CD4-positive, alpha-beta memory T cell (primary cell): Measurements from ENCODE around the gene ATP9B. TPM values are rescaled to one million over a fixed set of nuclear protein-coding genes. Genes with fewer than 3 reads are reported as not detected.
A peak's percentile ranks its signal among the peaks of the same experiment; 100 is the strongest.

ENCODE experiments used
- CTCF ChIA-PET: fragments of 350-600 bp; sonication (Branson Sonifier 250); formaldehyde crosslinking; loops from one replicate; lab custom pipeline; 2021; ENCODE audit warnings: inconsistent platforms; ENCODE audit not compliant: partially characterized antibody; lab: Charles Lee
- POLR2A ChIA-PET: fragments of 350-600 bp; sonication (Branson Sonifier 250); formaldehyde crosslinking; loops from one replicate; lab custom pipeline; 2021; ENCODE audit not compliant: partially characterized antibody; lab: Charles Lee
- DNase-seq, 5 donors: peaks; one replicate each; pipeline versions ENCODE4 v3.0.0 to v3.0.0-alpha.2; 2020 to 2022; ENCODE audit warnings: mixed read lengths in 1 of 5
- H3K27ac ChIP-seq: one replicate; pipeline ENCODE4 v1.7.0; 2013; ENCODE audit warnings: low read depth, low read length
- H3K27me3 ChIP-seq: 2 replicates; pipeline ENCODE4 v1.7.0; 2013; ENCODE audit warnings: mild to moderate bottlenecking, low read length, moderate library complexity; ENCODE audit not compliant: insufficient read depth
- H3K36me3 ChIP-seq: 2 replicates; pipeline ENCODE4 v1.7.0; 2013; ENCODE audit warnings: mild to moderate bottlenecking, low read length, moderate library complexity; ENCODE audit not compliant: insufficient read depth
- H3K4me1 ChIP-seq: 2 replicates; pipeline ENCODE4 v1.7.0; 2013; ENCODE audit warnings: mild to moderate bottlenecking, low read length, moderate library complexity; ENCODE audit not compliant: insufficient read depth
- H3K4me3 ChIP-seq, 2 donors: one replicate each; pipeline ENCODE4 v1.7.0; 2013; ENCODE audit warnings: low read length in 2 of 2, mild to moderate bottlenecking in 1 of 2
- H3K9me3 ChIP-seq, 2 donors: one replicate each; pipeline ENCODE4 v1.7.0; 2013; ENCODE audit warnings: low read length in 2 of 2, control low read depth in 1 of 2; ENCODE audit not compliant: control insufficient read depth in 1 of 2
- H3K27ac Mint-ChIP-seq, 7 donors: one replicate each; pipeline ENCODE4 v1.8.0; 2020 to 2021; ENCODE audit warnings: mixed read lengths in 7 of 7, mild to moderate bottlenecking in 6 of 7, inconsistent platforms in 3 of 7, moderate library complexity in 3 of 7
- H3K27me3 Mint-ChIP-seq, 2 donors: one replicate each; pipeline ENCODE4 v1.8.0; 2020 to 2021; ENCODE audit warnings: mixed read lengths in 2 of 2
- H3K36me3 Mint-ChIP-seq, 2 donors: one replicate each; pipeline ENCODE4 v1.8.0; 2020 to 2021; ENCODE audit warnings: mixed read lengths in 2 of 2, inconsistent platforms in 1 of 2, mild to moderate bottlenecking in 1 of 2
- H3K4me1 Mint-ChIP-seq, 4 donors: one replicate each; pipeline ENCODE4 v1.8.0; 2020 to 2021; ENCODE audit warnings: mixed read lengths in 4 of 4, mild to moderate bottlenecking in 1 of 4
- H3K4me3 Mint-ChIP-seq, 8 donors: one replicate each; pipeline ENCODE4 v1.8.0; 2020 to 2021; ENCODE audit warnings: mixed read lengths in 8 of 8, mild to moderate bottlenecking in 7 of 8, moderate library complexity in 6 of 8, inconsistent platforms in 3 of 8
- H3K9me3 Mint-ChIP-seq, 8 donors: one replicate each; pipeline ENCODE4 v1.8.0; 2020 to 2021; ENCODE audit warnings: mixed read lengths in 8 of 8, mild to moderate bottlenecking in 5 of 8, inconsistent platforms in 3 of 8, moderate library complexity in 1 of 8
- intact Hi-C: fragments of 100-400 bp; cut with micrococcal nuclease; formaldehyde crosslinking; loops from one replicate; pipeline ENCODE4 v1.15.1; 2023
- polyA plus RNA-seq, 2 donors: library from polyadenylated mRNA; unstranded; fragments of 300-500 nt; fragmentation: Illumina TruSeq; gene quantifications; one replicate each; pipeline ENCODE4 v1.2.3, GENCODE V29; 2021
- total RNA-seq, 2 experiments: library from RNA; stranded (reverse); gene quantifications; one replicate each; pipeline ENCODE4 v1.2.3, GENCODE V29; 2021

ATP9B gene
- total and polyA plus RNA-seq, 4 experiments from 2014 or later, result 11.8 to 76.4 (median 49.9) TPM

- H3K27me3 Mint-ChIP-seq, result no peaks in the 10 kb centered on the region
- ChIA-PET POLR2A (no interaction called here), CTCF (no interaction called here)
- H3K27me3 ChIP-seq, result no peaks in the 10 kb centered on the region
- peak overlapping the region in 2 of 7 donors; percentile 44 to 70 for H3K27ac Mint-ChIP-seq
- peaks cover 0 to 7% (median 2%) of the 10 kb centered on the region in 4 donors for H3K4me1 Mint-ChIP-seq
- H3K4me1 ChIP-seq, result no peaks in the 10 kb centered on the region
- no peak overlapping the region for H3K27ac ChIP-seq
- peaks cover 28% of the 10 kb centered on the region for H3K36me3 ChIP-seq
- peaks cover 54 to 65% of the 10 kb centered on the region in 2 donors for H3K36me3 Mint-ChIP-seq
- no peak for DNase-seq
- no peak overlapping the region for H3K4me3 Mint-ChIP-seq
- no peaks in the 10 kb centered on the region for H3K9me3 ChIP-seq
- no peaks in the 10 kb centered on the region for H3K9me3 Mint-ChIP-seq
- intact Hi-C loops, result no loop called here
- no peak overlapping the region for H3K4me3 ChIP-seq
Measured at GRCh38 chr18:79339094-79339908, 270.1 kb downstream of the ATP9B start.

DNA sequence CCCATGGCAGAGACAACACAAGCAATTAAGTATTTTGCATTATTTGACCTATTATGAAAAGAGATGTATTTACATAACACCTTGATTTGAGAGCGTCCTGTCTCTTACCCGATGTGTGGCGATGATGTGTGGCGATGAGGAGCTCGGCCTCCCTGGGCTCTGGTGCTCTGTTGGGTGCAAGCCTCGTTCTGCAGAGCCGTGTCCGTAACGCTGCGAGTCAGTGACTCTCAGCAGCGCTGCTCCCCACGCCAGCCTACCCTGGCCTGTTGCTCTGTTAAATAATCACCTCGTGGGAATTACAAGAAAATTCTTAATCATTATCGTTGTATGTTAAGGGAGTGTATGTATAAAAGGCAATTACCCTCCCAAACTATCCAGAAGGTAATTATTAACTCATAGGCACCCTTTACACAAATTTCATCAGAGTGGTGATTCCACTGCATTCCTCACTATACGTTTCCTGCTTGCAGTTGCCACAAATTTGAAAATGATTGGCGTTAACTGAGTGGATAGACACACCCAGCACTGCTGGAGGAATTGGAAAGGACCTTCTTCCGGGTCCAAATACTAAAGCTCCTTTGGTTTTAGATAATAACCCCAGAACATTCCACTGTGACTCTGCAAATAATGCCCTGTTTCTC, 274.5 kb downstream of the ATP9B start:
- H3K4me1 Mint-ChIP-seq, result peaks cover 0 to 7% (median 0%) of the 10 kb centered on the region in 4 donors
- H3K4me3 Mint-ChIP-seq, result no peak overlapping the region
- CTCF ChIA-PET, result no interaction called here
- Histone ChIP-seq H3K9me3 (no peaks in the 10 kb centered on the region), H3K27ac (no peak overlapping the region), H3K4me1 (no peaks in the 10 kb centered on the region), H3K27me3 (no peaks in the 10 kb centered on the region), H3K36me3 (peaks cover 45% of the 10 kb centered on the region), H3K4me3 (no peak overlapping the region)
- H3K27ac Mint-ChIP-seq, result peak overlapping the region in 2 of 7 donors; percentile 37 to 61
- no peaks in the 10 kb centered on the region for H3K9me3 Mint-ChIP-seq
- peaks cover 59 to 73% of the 10 kb centered on the region in 2 donors for H3K36me3 Mint-ChIP-seq
- intact Hi-C loops, result no loop called here
- POLR2A ChIA-PET, result no interaction called here
- DNase-seq, result no peak
- no peaks in the 10 kb centered on the region for H3K27me3 Mint-ChIP-seq

DNA sequence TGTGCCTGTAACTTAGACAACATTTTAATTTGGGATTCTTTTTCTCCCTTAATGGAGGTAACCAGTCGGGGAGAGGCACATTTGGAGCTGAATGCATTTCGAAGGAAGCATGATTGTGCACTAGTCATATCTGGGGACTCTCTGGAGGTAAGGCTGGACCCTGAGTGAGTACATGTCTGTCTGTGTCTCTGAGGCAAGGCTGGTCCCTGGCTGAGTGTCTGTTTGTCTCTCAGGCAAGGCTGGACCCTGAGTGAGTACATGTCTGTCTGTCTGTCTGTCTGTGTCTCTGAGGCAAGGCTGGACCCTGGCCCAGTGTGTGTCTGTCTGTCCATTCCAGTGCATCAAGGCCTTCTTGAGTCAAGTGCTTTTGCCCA, 275.0 kb downstream of the ATP9B start:
- peaks cover 40% of the 10 kb centered on the region for H3K36me3 ChIP-seq

DNA sequence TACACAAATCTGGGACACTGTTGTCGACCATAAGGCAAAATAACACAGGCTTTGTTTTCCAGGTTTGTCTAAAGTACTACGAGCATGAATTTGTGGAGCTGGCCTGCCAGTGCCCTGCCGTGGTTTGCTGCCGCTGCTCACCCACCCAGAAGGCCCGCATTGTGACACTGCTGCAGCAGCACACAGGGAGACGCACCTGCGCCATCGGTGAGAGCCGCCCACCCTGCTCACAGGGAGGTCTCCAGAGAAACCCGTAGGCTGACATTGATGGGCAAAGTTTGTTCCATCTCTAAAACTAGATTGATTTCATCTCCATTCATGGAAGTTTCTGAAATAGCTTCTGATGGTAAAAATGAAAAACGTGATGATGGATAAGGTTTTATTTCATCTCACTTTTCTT, 276.2 kb downstream of the ATP9B start:
- no peak overlapping the region for H3K4me3 Mint-ChIP-seq
- no peak overlapping the region for H3K27ac Mint-ChIP-seq
- peaks cover 38% of the 10 kb centered on the region for H3K36me3 ChIP-seq
- H3K9me3 ChIP-seq, result no peaks in the 10 kb centered on the region
- H3K9me3 Mint-ChIP-seq, result no peaks in the 10 kb centered on the region
- no peaks in the 10 kb centered on the region for H3K27me3 Mint-ChIP-seq
- intact Hi-C loops, result no loop called here
- H3K4me1 ChIP-seq, result no peaks in the 10 kb centered on the region
- ChIA-PET CTCF (no interaction called here), POLR2A (no interaction called here)
- H3K36me3 Mint-ChIP-seq, result peaks cover 55 to 72% of the 10 kb centered on the region in 2 donors
- H3K27ac ChIP-seq, result no peak overlapping the region
- DNase-seq, result no peak
- no peak overlapping the region for H3K4me3 ChIP-seq
- no peaks in the 10 kb centered on the region for H3K27me3 ChIP-seq
- H3K4me1 Mint-ChIP-seq, result no peaks in the 10 kb centered on the region

More for the DNA sequence above, 275.0 kb downstream of the ATP9B start:
- Mint-ChIP-seq H3K27ac (peak overlapping the region in 1 of 7 donors; percentile 61), H3K4me3 (no peak overlapping the region), H3K27me3 (no peaks in the 10 kb centered on the region), H3K9me3 (no peaks in the 10 kb centered on the region), H3K4me1 (peaks cover 0 to 4% (median 0%) of the 10 kb centered on the region in 4 donors), H3K36me3 (peaks cover 57 to 72% of the 10 kb centered on the region in 2 donors)
- Histone ChIP-seq H3K4me1 (no peaks in the 10 kb centered on the region), H3K27me3 (no peaks in the 10 kb centered on the region), H3K4me3 (no peak overlapping the region), H3K9me3 (no peaks in the 10 kb centered on the region), H3K27ac (no peak overlapping the region)
- intact Hi-C loops, result no loop called here
- no peak for DNase-seq
- CTCF ChIA-PET, result no interaction called here
- POLR2A ChIA-PET, result no interaction called here

DNA sequence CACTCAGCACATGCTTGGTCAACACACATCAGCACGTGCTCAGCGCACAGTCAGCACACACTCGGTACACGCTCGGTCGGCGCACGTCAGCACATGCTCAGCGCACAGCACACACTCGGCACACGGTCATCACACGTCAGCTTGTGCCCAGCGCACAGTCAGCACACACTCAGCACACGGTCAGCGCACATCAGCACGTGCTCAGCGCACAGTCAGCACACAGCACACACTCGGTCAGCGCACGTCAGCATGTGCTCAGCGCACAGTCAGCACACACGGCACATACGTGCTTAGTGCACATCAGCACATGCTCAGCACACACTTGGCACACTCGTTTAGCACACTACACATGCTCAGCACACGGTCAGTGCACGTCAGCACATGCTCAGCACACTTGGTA, 276.8 kb downstream of the ATP9B start:
- H3K9me3 Mint-ChIP-seq, result no peaks in the 10 kb centered on the region
- H3K36me3 ChIP-seq, result peaks cover 38% of the 10 kb centered on the region

GRCh38 chr18:79348066-79348465, 278.9 kb downstream of the ATP9B start:
- no peaks in the 10 kb centered on the region for H3K4me1 ChIP-seq
- Mint-ChIP-seq H3K27ac (peak overlapping the region in 1 of 7 donors; percentile 75), H3K4me3 (no peak overlapping the region), H3K27me3 (no peaks in the 10 kb centered on the region), H3K36me3 (peaks cover 61 to 76% of the 10 kb centered on the region in 2 donors), H3K9me3 (peaks cover 0 to 2% (median 0%) of the 10 kb centered on the region in 8 donors), H3K4me1 (peaks cover 0 to 1% (median 0%) of the 10 kb centered on the region in 4 donors)
- CTCF ChIA-PET, result no interaction called here
- H3K4me3 ChIP-seq, result no peak overlapping the region
- peaks cover 38% of the 10 kb centered on the region for H3K36me3 ChIP-seq
- no peak for DNase-seq
- POLR2A ChIA-PET, result no interaction called here
- intact Hi-C loops, result no loop called here
- no peaks in the 10 kb centered on the region for H3K27me3 ChIP-seq
- no peaks in the 10 kb centered on the region for H3K9me3 ChIP-seq
- H3K27ac ChIP-seq, result no peak overlapping the region

More for the DNA sequence above, 276.8 kb downstream of the ATP9B start:
- Mint-ChIP-seq H3K27ac (no peak overlapping the region), H3K36me3 (peaks cover 57 to 74% of the 10 kb centered on the region in 2 donors), H3K4me3 (peak overlapping the region in 1 of 8 donors; percentile 24), H3K4me1 (no peaks in the 10 kb centered on the region), H3K27me3 (no peaks in the 10 kb centered on the region)
- Histone ChIP-seq H3K27me3 (no peaks in the 10 kb centered on the region), H3K9me3 (no peaks in the 10 kb centered on the region), H3K4me3 (no peak overlapping the region), H3K4me1 (no peaks in the 10 kb centered on the region), H3K27ac (no peak overlapping the region)
- POLR2A ChIA-PET, result no interaction called here
- no peak for DNase-seq
- intact Hi-C loops, result no loop called here
- CTCF ChIA-PET, result no interaction called here

DNA sequence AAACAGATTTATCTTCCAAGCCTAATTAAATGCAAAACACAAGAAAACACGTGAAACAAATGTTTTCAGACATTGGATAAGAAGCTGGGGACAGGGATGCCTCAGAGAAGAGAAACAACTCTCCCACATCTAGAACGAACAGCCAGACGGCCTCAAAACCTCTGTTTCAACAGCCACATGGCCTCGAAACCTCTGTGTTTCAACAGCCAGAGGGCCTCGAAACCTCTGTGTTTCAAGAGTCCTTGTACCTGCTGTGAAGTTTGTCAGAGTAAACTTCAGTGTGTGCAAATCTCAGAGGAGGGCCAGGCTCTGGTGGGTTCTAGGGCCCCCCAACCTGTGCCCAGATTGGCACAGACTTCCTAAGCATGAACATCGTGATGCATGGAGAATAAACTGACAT, 283.2 kb downstream of the ATP9B start:
- Mint-ChIP-seq H3K9me3 (peaks cover 0 to 2% (median 0%) of the 10 kb centered on the region in 8 donors), H3K4me3 (no peak overlapping the region), H3K4me1 (peaks cover 0 to 2% (median under 1%) of the 10 kb centered on the region in 4 donors), H3K36me3 (peaks cover 28 to 46% of the 10 kb centered on the region in 2 donors), H3K27ac (no peak overlapping the region), H3K27me3 (no peaks in the 10 kb centered on the region)
- intact Hi-C loops, result no loop called here
- no peaks in the 10 kb centered on the region for H3K36me3 ChIP-seq
- no peak for DNase-seq
- ChIA-PET POLR2A (no interaction called here), CTCF (interaction anchor here (1.6 kb wide), 1 partner anchor 12 kb away, joined by 3 read pairs; no protein-coding TSS in a partner anchor)
- no peaks in the 10 kb centered on the region for H3K9me3 ChIP-seq
- H3K27ac ChIP-seq, result no peak overlapping the region
- no peaks in the 10 kb centered on the region for H3K27me3 ChIP-seq
- no peak overlapping the region for H3K4me3 ChIP-seq
- no peaks in the 10 kb centered on the region for H3K4me1 ChIP-seq
